ENCODE data around the gene GAPVD1.
"Not testable (repeated sequence)": the region's sequence is repeated elsewhere in the genome, so short reads cannot be mapped to it uniquely, and the experiment has no call there.

GAPVD1 gene

DNA sequence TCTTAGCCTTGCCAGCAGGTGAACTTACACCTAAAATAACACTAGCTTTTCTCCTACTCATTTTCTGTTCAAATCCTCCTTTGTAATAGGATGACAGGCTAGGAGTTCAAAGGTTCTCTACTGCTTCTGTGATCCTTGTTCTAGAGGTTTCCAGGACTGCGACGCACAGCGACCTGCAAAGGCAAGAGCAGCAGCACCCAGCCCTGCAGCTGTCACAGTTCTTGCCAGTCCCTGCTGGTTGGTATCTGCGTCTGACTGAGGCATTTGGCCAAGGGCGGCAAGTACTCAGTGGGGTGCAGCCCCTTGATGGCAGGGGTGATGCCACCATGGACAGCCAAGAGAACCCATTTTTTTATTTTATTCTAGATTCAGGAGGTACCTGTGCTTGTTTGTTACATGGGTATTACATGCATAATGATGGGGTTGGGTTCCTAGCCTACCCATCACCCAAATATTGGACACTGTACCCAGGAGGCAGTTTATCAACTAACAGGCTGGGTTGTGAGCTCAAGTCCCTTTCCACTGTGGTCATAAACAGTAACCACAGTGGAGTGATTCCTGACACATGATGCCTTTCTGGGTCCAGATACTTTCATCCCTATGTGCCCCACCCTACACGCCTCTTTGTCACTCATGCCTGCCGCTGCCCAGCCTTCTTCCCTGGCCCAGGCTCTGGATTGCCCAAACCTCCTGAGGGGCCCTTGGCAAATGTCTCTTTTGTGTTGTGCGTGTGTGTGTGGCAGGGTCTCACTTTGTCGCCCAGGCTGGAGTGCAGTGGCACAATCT, 111.0 kb downstream of the GAPVD1 start:
- DNase-seq (ENCODE audit: low read depth): no peak

DNA sequence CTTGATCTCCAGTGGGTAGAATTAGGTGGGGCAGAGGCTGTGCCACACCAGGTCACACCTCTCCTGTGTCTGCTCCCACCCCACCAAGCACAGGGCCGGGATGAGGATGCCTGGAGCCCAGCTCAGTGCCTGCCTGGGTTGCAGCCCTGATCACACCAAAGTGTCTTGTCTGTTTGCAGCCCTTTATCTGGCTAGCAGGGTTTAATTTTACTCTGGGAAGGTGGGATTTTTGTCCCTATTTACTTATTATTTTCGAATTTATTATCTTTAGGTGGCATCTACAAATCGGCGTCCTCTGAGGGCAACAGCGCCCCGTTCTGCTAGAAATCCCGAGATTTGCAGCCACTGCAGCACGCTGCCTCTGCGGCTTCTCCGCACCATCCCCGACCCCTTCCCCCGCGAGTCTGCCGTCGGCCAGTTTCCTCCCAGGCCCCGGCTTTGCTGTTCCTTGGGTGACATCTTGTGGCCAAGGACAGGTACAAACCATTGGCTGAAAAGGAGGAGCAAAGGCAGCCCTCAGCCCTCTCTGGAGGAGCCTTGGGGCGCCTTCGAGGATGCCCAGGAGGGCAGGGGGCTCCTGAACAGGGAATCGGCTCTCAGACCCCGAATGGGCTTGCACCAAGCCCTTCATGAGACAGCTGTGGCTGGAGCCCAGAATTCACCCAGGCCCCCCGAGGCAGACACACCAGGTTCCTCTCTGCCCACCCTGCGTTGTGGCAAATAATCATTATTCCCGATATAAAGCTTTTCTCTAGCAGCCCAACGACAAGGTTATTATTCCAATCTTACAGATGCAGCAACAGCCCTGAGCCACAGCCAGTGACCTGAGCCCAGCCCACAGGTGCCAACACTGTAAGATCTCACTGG, 113.0 kb downstream of the GAPVD1 start:
- peak; percentile 37 for DNase-seq (ENCODE audit: low read depth)

DNA sequence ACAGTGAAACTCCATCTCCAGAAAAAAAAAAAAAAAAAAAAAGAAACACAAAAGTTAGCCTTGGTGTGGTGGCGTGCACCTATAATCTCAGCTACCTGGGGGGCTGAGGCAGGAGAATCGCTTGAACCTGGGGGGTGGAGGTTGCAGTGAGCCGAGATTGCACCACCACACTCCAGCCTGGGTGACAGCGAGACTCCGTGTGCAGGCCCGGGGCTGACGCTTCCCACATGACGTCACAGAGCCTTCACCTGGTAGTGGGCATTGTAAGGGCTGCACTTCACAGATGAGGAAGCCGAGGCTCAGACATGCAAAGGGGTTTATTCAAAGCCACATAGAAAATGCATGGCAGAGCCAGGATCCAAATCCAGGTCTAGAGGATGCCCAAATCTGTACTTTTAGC, 114.2 kb downstream of the GAPVD1 start:
- no peak for DNase-seq (ENCODE audit: low read depth)

DNA sequence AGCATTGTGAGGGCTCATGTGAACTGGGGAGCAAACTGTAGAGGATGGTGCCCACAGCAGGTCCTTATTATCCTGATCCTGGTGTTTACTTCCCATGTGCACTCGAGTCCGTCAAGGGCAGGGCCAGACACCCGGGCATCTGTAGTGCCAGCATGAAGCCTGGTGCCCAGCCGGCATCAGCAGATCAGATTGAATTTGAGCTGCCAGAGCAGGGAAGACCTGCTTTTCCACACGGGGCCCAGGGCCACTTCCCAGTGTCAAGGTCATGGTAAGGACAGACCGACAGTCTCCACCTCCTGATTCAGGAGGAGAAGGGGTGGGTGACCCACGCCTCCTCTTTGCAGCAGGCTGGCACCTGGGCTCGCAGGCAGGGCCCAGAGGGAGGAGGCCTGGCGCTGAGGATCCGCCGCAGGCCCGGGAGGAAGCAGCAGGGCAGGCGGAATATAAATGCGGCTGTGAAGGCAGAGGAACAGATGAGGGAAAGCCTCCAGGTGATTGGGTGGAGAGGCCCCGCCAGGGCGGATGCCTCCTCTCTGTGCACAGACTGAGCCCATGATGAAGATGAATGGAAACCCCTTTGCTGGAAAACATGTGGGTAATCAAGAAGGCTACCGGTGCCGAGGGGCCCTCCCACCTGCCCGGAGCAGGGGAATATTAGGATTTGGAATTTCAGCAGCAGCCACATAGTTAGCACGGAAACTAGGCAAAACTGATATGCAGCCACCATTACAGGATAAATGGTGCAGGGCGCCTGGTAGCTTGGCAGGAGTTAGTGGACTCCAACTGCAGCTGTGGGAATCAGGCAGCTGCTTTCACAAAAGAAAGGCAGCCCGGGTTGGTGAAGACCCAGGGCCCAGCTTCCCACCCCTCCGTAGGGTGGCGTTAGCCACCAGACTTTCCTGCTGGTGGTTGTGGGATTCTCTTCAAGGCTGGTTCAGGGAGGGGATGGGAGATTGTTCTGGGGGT, 114.9 kb downstream of the GAPVD1 start:
- no peak for DNase-seq (ENCODE audit: low read depth)

DNA sequence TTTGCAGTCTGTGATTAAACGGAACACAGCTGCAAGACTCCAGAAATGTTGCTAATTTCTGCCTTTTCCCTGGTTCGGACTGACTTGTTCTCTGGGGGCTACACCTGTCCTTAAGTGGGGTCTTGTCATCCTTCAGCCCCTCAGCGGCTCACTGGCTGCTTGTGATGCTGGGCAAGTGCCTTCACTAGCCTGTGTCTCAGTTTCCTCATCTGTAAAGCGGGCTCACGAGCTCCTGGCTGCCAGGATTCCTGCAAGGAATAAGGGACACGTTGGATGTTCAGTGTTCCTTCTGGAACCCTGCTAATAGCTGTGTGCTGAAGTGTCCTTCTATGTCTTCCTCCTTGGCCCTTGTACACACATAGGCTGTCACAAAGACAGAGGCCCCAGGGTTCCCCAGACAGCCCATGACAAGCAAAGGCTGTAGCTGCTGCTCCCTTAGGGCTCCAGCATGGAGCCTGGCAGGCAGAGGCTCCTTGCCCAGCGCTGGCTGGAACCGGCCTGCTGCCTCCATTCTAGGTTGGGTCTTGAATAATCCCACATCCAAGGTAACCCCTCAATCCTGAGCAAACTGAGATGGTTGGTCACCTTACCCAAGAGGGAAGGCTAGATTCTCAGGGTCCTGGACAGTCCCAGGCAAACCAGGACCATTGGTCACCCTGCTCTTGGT, 116.1 kb downstream of the GAPVD1 start:
- no peak for DNase-seq (ENCODE audit: low read depth)

DNA sequence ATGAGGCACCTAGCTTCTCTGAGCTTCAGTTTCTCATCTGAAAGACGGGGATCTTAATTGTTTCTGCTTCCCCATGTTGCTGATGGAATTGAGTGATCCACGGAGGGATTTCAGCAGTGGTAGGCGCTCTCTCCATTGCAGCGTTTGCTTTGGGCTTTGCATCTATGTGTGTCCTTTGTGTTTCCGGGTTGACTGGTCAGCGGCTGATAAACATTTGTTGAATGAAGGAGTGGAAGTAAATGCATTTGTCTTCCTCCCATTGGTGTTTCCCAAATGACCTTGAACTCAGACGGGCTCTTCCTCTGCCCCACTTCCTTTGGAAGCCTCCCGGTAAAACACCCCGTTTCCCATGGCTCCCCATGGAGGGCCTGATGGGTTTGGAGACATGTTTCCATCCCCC, 117.2 kb downstream of the GAPVD1 start:
- DNase-seq (ENCODE audit: low read depth): no peak

DNA sequence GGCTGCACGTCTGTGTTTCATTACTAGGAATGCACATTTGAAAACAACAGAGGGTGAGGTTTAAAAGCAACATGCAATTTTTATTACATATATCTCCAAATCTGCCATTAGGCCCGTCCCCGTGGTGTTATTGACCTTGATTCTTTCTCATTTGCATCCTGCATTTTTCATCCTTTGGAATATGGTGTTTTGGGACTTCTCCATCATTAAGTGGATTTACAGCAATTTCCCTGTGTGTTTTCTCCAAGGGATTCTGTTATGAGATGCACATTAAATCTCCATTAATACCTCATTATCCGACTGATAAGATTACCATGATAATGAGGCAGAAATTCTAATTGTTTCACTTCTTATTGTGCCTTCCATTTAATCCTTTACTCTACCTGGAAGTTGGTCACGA, 117.6 kb downstream of the GAPVD1 start:
- DNase-seq (ENCODE audit: low read depth): no peak

DNA sequence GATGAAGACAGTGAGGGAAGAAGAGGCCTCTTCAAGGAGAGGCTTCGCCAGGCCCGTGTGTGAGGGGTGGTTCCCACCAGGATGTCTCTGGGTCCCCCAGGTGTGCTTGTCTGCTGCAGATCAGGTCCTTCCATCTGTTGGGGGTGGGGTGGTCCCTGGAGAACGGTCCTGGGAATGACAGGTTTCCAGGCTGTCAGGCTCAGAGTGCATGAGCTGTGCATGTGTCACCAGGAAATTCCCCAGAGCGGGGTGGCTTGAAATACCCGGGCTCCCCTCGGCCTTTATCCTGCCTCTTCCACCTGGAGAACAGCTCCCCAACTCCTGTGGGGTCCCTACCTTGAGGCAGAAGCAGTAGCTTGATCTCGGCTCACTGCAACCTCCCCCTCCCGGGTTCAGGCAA, 118.8 kb downstream of the GAPVD1 start:
- no peak for DNase-seq (ENCODE audit: low read depth)

DNA sequence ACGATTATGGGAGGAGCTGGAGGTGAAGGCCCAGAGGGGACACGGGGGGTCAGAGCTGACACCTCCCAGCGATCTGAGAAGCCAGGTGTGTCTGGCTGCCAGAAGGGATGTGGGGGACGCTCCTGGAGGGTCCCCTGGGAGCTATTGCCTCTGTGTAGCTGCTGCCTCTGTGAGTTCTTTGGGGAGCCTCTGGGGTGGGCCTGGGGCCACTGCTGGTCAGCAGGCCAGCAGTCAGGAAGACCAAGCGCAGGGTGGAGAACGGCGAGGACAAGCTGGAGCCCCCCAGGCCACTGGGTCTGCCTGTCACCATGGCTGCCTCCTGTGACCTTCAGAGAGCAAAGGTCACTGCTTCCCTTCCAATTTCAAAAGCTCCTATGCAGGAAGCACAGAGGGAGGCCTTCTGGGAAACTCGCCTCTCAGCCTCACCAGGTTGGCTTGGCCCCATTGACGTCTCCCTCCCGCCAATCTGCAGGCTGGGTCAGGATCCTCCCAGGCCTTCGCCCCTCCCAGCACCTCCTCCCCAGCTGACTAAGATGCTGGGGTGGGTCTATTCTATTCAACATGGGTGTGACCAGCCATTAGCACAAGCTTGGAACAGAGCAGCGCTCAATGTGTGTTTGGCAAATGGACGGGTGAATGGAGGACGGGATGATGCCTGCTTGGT, 126.4 kb downstream of the GAPVD1 start:
- DNase-seq (ENCODE audit: low read depth): no peak

DNA sequence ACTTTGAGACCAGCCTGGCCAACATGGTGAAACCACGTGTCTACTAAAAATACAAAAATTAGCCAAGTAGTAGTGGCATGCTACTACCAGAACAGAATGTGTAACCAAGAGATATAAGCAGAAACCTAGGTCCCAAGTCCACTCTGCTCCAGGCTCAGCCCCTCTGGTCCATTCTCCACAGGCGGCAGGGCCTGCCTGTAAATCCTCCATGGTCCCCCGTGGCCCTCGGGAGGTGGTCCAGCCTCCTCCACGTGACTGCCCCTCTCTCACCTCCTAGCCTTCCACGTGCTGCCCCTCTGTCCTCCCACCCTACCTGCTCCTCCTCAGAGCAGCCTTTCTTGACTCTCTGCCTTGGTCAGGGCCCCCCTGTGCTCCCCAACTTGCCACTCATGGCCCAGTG, 127.4 kb downstream of the GAPVD1 start:
- DNase-seq (ENCODE audit: low read depth): no peak

DNA sequence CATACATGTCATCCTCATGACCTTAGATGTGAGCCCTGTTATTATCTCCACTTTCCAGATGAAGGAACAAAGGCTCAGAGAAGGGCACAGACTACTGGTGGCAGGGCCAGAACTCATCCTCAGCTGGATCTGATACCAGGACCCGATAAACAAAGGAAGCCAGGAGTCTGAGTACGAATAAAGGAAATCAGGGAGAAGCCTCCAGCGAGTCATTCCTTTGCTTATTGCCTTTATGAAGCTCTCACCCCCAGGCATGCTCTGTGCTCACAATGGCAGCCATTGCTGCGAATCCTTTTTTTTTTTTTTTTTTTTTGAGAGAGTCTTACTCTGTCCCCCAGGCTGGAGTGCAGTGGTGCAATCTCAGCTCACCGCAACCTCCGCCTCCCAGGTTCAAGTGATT, 130.1 kb downstream of the GAPVD1 start:
- DNase-seq (ENCODE audit: low read depth): no peak

DNA sequence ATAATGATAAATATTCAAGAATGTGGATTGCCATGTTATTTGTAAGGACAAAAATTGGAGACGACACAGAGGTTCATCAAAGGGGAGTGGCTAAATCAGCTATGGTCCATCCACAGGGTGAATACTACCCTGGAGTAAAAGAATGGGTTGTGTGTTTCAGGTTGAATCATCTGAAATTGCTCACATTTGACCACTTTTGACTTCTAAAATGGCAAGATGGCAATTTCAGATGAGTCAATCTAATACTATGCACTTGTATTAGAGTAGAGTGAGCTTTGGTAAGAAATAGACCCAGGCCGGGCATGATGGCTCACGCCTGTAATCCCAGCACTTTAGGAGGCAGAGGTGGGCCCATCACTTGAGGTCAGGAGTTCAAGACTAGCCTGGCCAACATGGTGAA, 131.8 kb downstream of the GAPVD1 start:
- no peak for DNase-seq (ENCODE audit: low read depth)

DNA sequence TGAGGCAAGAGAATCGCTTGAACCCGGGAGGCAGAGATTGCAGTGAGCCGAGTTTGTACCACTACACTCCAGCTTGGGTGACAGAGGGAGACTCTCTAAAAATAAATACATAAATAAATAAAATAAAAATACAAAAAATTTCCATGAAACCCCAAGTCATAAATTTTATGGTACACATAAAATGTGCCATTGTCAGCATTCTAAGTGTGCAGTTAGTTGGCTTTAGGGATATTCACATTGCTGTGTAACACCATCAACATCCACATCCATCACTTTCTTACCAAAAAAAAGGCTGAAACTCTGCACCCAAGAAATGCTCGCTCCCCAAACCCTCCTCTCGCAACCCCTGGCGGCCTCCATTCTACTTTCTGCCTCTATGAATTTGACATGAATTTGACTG, 135.2 kb downstream of the GAPVD1 start:
- no peak for DNase-seq (ENCODE audit: low read depth)

DNA sequence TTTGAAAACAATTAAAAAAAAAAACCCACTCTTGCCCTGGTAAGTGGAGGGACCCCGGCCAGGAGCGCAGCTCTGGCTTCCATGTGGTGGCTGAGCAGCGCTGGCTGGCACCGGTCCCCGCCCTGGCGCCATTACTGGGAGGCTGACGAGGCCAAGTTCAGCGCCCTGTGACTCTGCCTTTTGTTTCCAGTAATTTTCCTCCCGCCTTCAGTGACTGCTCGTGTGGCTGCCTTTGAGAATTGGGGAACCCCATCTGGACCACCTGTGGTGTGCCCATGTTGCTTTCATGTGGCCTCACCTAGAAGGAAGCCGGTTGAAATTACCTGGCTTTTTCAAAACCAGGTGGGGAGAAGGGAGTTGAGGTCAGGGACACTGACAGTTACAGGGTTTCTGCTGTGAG, 136.1 kb downstream of the GAPVD1 start:
- DNase-seq (ENCODE audit: low read depth): no peak

DNA sequence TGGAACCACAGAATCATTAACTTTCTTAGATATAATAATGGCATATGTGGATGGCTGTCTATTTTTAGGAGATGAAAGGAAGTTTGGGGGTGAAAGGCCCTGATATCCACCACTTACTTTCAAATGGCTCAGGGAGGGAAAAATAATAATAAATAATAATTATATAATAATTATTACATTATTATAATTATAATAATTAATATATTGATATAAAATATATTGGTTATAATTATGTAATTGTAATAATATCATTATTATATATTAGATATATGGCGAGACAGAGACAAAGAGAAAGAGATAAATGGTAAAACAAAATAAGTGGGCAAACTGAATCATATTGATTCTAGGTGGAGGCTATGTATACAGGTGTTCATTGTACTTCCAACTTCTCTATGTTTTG, 136.6 kb downstream of the GAPVD1 start:
- DNase-seq (ENCODE audit: low read depth): no peak

DNA sequence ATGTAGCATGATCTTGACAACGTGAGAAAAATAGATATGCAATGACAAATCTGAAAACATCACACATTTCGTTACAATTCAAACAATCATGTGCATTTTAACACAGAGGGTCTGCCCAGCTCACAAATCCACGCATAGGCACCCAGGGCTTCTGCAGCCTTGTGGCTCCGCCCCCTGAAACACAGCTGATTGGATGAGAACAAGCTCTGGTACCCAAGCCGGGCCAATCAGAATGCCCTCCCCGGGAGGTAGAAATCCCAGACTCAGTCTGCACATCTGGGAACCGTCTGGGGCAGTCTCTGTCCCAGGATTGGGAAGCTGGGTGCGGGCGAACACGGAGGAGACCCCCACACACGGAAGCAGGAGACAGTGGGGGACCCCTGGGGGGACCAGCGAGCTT, 137.5 kb downstream of the GAPVD1 start:
- no peak for DNase-seq (ENCODE audit: low read depth)

DNA sequence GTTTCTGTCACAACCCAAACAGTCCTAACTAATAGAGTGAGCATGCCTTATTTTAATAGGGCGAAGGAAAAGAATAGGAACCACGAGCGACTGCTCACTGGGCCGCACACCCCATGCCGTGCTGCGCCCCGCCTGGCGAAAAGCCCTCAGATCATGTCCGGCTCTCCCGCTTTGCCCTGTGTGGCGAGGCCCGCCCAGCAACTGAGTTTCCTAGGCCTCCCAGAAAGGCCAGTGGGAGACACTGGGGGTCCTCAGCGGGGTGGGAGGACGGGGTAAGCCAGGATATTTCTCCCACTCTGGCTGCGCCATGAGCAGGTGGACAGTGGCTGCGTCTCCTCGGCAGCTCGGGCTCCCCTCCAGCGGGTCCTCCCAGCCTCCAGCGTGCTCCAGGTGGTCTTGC, 138.0 kb downstream of the GAPVD1 start:
- no peak for DNase-seq (ENCODE audit: low read depth)

DNA sequence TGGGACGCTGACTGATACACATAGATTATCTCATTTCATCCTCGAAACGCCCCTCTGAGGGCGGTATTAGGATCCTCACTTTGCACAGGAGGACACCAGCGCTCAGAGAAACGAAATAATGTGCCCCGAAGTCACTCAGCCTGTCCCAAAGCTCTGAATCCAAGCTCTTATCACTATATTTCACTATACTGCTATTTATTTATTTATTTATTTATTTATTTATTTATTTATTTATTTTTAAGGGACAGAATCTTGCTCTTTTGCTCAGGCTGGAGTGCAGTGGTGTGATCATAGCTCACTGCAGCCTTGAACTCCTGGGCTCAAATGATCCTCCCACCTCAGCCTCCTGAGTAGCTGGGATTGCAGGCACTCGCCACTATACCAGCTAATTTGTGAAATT, 138.6 kb downstream of the GAPVD1 start:
- DNase-seq (ENCODE audit: low read depth): not testable (repeated sequence)

DNA sequence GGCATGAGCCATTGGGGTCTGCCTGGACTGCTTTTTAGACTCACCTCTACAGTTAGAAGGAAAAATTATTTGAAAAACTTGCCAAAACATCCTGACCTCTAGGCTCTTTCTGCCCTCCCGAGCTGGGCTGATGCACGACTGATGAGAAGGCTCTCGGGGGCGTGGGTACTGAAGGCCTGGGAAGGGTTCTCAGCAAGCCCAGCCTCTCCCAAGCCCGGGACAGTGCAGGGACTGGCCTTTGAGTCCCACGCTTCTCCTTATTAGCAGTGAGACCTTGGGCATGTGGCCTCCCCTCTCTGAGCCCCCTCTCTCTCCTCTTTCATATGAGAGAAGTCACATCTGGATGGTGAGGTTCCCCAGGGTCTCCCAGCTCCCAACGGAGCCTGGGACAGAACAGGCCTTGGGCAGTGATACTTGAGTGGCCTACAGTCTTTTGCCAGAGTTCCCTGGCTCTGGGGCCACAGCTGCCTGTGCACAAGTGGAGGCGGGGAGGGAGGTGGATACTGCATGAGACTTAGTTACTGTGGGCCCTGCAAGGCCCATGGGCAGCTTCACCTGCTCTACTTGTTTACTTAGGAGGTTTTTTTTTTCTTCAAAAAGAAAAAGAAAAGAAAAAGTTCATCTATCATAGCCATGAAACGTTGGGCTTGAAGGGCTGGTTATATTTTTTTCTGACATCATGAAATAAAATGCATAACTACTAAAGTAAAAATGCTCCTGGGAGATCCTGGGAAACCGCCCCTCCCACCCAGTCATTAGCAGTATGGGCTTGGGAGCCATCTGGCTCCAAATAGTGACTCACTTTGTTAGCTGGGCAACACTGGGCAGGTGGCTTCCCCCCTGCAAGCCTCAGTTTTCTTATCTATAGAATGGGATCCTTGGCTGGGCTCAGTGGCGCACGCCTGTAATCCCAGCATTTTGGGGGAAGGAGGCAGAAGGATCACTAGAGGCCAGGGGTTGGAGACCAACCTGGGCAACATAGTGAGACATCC, 139.4 kb downstream of the GAPVD1 start:
- DNase-seq (ENCODE audit: low read depth): no peak

DNA sequence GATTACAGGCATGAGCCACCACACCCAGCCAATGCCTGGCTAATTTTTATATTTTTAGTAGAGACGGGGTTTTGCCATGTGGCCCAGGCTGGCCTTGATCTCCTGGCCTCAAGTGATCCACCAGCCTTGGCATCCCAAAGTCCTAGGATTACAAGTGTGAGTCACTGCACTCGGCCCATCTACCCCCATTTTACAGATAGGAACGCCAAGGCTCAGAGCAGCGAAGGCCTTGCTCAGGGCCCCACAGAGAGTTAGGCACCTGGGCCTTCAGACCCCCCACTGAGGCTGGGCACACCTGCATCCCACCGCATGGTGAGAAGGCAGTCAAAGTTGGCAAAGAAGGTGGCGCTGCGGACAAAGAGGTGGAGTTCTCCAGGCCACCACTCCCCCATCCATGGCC, 143.1 kb downstream of the GAPVD1 start:
- no peak for DNase-seq (ENCODE audit: low read depth)
